Stomach (tissue), 4 donors: ENCODE results near the gene SNX27.

ENCODE experiments used
- EP300 ChIP-seq: sonication (generic); formaldehyde crosslinking; IDR thresholded peaks from one replicate; pipeline ENCODE4 v1.6.1; 2017; ENCODE audit warnings: antibody characterized with exemption
- POLR2A ChIP-seq, 4 donors: fragments of 450-650 bp; IDR thresholded peaks; one replicate each; pipeline ENCODE4 v1.6.1; 2016; ENCODE audit warnings: antibody characterized with exemption in 4 of 4, control low read depth in 2 of 4, mild to moderate bottlenecking in 1 of 4, moderate library complexity in 1 of 4
- POLR2AphosphoS5 ChIP-seq, 3 donors: sonication (generic); formaldehyde crosslinking; IDR thresholded peaks; one replicate each; pipeline ENCODE4 v1.6.1; 2016; ENCODE audit warnings: antibody characterized with exemption in 3 of 3
- TF ChIP-seq, protein P1 (sequence below), 7 experiments: fragments of 450-650 bp in 4 of 7; fragments of 200-600 bp in 3 of 7; sonication (generic) in 3 of 7; IDR thresholded peaks; one replicate each; pipeline ENCODE4 v1.5.1; 2016 to 2019; ENCODE audit warnings: antibody characterized with exemption in 7 of 7, control low read depth in 2 of 7, mild to moderate bottlenecking in 1 of 7

DNA sequence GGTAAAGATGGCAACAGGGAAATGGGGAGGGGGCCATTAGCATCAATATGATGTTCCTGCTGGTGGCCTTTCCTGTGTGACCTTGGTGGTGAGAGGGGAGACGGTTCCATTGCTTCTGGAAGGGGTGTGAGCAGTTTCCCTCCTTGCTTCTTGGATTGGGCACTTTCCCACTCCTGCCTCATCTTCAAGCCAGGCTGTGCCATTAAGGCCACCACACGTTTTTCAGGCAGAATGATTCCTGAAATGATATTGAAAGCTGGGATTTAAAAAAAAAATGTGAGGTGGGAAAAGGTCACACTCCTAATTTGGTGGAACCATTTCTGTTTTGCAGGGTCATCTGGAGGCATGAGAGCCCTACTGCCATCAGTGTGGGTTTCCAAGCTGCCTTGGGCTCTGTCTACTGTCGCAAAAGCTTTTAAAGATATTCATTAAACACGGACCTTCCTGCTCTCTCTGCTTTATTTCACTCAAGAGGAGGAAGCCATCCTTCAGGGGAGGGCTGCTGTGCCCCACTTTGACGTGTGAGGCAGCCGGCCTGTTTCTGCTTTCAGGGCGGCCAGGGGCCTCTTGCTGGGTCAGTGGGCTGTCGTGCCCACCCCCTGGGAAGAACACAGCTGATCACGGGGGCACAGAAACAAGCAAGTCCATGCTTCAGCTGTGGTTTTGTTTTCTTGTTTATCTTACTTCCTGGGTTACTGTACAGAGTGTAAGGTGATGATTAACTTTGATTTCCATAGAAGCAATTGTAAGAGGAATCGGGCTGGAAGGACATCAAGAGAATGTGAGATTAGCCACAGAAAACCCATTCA, 117.5 kb downstream of the SNX27 start:
- TF ChIP-seq POLR2A (IDR thresholded peaks at IDR 0.05) (no peak), POLR2AphosphoS5 (IDR thresholded peaks at IDR 0.05) (no peak), EP300 (no peak)
- TF ChIP-seq, protein P1, sequence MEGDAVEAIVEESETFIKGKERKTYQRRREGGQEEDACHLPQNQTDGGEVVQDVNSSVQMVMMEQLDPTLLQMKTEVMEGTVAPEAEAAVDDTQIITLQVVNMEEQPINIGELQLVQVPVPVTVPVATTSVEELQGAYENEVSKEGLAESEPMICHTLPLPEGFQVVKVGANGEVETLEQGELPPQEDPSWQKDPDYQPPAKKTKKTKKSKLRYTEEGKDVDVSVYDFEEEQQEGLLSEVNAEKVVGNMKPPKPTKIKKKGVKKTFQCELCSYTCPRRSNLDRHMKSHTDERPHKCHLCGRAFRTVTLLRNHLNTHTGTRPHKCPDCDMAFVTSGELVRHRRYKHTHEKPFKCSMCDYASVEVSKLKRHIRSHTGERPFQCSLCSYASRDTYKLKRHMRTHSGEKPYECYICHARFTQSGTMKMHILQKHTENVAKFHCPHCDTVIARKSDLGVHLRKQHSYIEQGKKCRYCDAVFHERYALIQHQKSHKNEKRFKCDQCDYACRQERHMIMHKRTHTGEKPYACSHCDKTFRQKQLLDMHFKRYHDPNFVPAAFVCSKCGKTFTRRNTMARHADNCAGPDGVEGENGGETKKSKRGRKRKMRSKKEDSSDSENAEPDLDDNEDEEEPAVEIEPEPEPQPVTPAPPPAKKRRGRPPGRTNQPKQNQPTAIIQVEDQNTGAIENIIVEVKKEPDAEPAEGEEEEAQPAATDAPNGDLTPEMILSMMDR (IDR thresholded peaks at IDR 0.05), result no peak
